NCI-H2227 (cell line): ENCODE results near the gene PGAP3.
"Not testable (repeated sequence)": the region's sequence is repeated elsewhere in the genome, so short reads cannot be mapped to it uniquely, and the experiment has no call there.

ENCODE experiments used
- DNase-seq: peaks from one replicate; lab custom pipeline; 2025; ENCODE audit not compliant: unreplicated experiment; lab: John Stamatoyannopoulos, UW

The PGAP3 gene, protein sequence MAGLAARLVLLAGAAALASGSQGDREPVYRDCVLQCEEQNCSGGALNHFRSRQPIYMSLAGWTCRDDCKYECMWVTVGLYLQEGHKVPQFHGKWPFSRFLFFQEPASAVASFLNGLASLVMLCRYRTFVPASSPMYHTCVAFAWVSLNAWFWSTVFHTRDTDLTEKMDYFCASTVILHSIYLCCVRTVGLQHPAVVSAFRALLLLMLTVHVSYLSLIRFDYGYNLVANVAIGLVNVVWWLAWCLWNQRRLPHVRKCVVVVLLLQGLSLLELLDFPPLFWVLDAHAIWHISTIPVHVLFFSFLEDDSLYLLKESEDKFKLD

DNA sequence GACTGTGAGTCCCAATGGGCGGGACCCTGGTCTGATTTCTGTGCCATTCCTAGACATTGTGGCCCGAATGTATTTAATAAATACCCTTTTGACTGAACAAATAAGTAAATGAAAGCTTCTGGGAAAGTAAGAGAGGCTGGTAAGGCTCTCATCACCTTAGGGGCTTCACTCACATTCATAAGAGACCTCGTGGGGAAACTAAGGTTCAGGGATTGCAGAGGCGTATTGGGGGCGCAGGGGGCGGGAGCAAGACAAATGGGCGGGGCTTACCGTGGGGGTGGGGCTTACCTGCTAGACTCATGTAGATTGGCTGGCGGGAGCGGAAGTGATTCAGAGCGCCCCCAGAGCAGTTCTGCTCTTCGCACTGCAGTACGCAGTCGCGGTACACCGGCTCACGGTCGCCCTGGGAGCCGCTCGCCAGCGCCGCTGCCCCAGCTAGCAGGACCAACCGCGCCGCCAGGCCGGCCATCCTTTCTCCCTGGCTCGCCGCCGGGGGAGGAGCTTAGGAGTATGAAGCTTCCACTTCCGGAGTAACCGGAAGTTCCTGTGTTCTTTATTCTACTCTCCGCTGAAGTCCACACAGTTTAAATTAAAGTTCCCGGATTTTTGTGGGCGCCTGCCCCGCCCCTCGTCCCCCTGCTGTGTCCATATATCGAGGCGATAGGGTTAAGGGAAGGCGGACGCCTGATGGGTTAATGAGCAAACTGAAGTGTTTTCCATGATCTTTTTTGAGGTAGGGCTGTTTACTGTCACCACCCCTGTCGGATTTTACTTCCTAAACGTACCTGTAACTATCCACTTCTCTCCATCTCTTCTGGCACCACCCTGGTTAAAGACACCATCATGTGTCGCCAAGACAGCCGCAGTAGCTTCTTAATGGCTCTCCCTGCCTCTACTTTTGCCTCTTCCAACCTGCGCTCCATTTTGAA, at the start of gene PGAP3:
Gene PGAP3 (minus strand): TSS at position 512 of the 929 bp plus-strand sequence. CDS start 43 bp downstream, at position 469.
- DNase-seq = peak; percentile 93

DNA sequence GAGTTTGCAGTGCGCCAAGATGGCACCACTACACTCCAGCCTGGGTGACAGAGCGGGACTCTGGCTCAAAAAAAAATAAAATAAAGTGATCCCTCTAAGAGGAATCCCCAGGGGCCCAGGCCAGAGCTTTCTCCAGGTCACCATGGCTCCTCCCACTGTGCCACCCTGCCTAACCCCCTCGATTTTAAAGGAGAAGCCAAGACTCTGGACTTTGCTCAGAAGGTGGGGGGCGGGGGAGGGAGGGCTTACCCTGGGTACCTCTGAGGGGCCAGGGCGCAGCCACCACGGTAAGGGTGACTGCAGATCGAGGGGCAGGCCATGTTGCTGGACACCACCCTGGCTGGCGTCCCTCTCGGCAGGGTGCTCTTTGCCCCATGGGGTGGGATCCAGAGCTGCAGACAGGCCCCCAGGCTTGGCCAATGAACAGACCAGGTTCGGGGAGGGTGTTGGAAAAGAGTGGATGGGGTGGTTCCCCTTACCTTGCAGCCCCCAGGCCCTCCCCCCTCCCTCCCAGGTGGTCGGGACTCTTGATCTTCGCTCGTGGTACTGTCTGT, 49.4 kb upstream of the PGAP3 start:
- DNase-seq = no peak

DNA sequence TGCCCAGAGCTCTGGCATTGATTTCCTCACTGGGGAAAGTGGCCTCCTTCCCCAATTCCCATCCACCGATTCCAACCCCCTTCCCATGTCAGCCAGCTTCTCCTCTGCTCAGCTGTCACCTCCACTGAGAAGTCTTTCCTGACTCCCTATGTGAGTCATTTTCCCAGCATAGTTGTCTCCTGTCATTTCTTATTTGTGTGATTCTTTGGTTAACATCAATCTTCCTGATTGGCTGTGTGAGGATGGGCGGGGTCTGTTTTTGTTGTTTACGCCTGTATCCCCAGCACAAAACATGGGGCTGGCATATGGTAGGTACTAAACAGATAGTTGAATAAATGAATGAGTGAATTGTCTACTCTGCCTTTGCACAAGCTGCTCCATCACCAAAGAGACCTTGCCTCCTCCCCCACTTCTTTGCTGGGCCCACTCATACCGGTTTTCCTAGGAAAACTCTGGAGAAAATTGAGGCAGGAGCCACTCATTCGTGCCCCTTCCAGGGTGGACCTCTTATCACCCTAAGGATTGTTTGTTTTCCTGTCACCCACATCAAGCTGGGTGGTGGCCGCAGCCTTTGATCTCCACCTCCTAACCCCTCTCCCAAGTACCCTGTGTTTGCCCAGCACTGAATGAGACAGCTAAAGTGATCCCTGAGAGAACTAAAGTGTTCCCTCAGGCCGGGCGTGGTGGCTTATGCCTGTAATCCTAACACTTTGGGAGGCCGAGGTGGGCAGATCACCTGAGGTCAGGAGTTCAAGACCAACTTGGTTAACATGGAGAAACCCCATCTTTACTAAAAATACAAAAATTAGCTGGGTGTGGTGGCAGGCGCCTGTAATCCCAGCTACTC, 48.7 kb upstream of the PGAP3 start:
- DNase-seq = no peak

DNA sequence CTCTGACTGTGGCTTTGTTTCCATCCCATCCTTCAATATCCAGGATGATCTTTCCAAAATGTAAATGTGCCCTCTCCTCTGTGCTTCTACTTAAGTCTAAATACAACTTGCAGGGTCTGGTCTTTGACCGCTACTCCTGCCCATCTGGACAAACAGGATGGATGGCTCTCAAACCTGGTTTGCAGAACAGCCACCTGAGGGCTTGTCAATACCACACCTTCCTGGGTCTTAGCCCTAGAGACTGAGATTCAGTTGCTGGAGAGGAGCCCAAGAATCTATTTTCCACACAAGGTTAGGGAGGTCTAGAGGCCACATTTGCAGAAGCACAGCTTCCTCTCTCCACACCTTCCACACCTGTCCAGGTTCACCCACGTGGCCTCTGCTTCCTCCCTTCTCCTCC, 48.0 kb upstream of the PGAP3 start:
- no peak for DNase-seq

DNA sequence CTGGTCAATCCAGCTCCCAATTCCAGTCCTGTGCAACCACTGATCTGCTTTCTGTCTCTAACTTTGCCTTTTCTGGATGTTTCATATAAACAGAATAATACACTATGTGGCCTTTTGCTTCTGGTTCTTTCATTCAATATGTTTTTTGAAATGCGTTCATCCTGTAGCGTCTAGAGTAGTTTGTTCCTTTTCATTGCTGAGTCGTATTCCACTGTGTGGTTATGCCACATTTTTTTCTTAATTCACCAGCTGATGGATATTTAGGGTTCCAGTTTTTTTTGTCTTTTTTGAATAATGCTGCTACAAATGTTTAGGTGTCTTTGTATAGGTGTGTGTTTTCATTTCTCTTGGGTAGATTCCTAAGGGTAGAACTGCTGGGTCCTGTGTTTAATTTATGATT, 44.7 kb upstream of the PGAP3 start:
- DNase-seq = no peak

DNA sequence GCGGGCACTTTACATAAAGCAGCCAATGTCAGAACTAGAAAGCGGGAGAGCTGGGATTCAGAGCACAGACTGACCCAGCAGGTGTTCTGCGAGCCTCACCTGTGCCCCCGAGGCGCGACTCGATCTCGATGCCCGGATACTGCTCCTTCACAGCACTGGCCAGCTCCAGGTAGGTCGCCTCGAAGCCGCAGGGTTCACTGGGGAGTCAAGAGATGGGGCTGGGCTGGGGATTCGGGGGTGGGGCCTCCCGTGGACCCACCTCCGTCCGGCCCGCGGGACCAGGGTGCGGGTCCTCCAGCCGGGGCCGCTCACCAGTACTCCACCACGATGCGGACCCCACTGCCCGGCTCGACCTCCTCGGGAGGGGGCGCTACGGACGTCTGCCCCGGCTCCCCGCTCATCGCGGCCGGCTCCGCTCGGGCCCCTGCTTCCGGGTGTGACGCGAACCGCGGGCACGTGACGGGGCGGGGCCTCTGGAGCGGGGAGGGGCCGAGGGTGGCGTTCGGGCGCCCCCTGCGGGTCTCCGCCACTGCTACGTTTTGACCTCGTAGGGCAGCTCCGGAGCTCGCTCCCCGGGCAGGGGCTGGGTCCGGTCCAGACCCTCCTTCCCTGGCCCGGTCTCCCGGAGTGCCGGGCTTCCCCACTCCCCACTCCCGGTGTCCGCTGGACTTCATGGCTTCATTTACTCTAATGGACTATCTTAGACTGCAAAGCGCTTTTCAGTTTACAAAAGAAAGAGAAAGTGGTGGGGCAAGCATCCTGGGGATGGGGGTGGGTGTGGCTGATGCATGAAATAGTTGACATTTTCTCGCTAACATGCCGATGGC, 42.5 kb upstream of the PGAP3 start, which contains the start of gene MIEN1:
Gene MIEN1 (minus strand): TSS at position 438 of the 827 bp plus-strand sequence. CDS start 37 bp downstream, at position 401.
- peak; percentile 93 for DNase-seq

DNA sequence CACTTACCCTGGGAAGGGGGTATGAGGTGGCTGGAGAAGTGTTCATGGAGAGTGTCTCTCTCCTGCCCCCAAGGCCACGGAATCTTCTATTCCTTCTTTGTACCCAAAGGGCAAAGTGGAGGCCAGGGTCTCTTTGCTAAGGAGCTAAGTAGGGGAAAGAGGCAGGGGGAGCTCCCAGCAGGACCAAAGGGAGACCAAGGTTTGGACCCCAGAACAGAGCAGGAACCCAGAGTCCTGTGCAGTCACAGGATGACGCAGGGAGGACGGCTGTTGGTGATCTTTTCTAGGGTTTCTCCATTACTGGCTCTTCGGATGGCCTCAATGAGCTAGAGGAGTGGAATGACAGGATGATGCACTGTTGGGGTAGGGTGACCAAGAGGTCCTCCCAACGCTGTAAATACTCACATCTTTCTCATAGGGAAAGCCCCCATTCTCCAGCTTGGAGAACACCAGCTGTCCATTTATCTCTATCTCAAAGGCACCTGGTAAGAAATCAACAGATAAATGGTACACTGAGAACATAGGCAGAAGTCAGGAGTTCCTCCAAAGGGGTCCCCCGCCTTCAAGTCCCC, 41.5 kb upstream of the PGAP3 start:
- no peak for DNase-seq

DNA sequence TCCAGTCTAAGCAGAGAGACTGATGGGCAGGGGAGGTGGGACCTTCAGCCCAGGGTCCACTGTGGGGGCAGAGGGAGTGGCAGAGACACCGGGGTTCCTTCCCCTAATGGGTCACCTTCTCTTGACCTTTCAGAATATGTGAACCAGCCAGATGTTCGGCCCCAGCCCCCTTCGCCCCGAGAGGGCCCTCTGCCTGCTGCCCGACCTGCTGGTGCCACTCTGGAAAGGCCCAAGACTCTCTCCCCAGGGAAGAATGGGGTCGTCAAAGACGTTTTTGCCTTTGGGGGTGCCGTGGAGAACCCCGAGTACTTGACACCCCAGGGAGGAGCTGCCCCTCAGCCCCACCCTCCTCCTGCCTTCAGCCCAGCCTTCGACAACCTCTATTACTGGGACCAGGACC, 39.7 kb upstream of the PGAP3 start:
- no peak for DNase-seq

DNA sequence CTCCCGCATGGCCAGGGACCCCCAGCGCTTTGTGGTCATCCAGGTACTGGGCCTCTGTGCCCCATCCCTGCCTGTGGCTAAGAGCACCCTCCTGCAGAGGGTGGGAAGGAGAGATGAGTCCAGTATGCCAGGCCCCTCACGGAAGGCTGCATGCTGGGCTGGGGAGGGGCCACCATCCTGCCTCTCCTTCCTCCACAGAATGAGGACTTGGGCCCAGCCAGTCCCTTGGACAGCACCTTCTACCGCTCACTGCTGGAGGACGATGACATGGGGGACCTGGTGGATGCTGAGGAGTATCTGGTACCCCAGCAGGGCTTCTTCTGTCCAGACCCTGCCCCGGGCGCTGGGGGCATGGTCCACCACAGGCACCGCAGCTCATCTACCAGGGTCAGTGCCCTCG, 38.8 kb upstream of the PGAP3 start:
- DNase-seq = no peak

DNA sequence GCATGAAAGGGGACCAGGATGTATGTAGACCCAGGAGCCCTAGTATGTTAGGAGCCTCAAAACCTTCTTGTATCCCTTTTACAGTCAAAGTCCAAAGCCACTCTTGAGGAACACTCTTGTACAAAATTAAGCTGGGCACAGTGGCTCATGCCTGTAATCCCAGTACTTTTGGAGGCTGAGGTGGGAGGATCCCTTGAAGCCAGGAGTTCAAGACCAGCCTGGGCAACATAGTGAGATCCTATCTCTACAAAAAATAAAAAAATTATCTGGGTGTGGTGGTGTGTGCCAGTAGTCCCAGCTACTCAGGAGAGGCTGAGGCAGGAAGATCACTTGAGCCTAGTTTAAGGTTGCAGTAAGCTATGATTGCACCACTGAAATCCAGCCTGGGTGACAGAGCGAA, 38.1 kb upstream of the PGAP3 start:
- not testable (repeated sequence) for DNase-seq

DNA sequence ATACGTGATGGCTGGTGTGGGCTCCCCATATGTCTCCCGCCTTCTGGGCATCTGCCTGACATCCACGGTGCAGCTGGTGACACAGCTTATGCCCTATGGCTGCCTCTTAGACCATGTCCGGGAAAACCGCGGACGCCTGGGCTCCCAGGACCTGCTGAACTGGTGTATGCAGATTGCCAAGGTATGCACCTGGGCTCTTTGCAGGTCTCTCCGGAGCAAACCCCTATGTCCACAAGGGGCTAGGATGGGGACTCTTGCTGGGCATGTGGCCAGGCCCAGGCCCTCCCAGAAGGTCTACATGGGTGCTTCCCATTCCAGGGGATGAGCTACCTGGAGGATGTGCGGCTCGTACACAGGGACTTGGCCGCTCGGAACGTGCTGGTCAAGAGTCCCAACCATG, 36.9 kb upstream of the PGAP3 start:
- no peak for DNase-seq

DNA sequence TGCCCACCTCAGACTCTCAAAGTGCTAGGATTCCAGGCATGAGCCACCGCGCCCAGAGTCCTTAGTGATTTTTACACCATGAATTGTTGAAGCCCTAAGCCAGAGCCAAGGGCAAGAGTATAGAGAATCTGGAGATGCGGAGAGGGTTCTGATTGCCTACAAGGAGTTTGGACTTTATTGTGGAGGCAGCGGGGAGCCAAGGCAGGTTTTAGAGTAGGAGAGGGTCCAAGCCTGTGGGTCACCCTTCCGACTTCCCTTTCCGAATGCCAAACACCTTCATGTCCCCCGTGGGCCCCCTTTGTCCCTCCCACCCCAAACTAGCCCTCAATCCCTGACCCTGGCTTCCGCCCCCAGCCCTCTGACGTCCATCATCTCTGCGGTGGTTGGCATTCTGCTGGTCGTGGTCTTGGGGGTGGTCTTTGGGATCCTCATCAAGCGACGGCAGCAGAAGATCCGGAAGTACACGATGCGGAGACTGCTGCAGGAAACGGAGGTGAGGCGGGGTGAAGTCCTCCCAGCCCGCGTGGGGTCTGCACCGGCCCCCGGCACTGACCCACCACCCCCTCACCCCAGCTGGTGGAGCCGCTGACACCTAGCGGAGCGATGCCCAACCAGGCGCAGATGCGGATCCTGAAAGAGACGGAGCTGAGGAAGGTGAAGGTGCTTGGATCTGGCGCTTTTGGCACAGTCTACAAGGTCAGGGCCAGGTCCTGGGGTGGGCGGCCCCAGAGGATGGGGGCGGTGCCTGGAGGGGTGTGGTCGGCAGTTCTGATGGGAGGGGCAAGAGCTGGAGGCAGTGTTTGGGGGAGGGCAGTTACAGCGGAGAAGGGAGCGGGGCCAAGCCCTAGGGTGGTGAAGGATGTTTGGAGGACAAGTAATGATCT, 35.4 kb upstream of the PGAP3 start:
- no peak for DNase-seq

DNA sequence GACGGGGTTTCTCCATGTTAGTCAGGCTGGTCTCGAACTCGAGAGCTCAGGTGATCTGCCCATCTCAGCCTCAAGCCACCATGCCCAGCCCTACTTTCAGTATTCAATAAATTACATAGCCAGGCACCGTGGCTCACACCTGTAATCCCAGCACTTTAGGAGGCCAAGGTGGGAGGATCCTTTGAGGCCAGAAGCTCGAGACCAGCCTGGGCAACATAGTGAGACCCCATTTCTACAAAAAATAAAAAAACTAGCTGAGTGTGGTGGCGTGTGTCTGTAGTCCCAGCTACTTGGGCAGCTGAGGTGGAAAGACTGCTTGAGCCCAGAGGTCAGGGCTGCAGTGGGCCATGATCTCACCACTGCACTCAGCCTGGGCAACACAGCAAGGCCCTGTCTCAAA, 34.2 kb upstream of the PGAP3 start:
- no peak for DNase-seq

DNA sequence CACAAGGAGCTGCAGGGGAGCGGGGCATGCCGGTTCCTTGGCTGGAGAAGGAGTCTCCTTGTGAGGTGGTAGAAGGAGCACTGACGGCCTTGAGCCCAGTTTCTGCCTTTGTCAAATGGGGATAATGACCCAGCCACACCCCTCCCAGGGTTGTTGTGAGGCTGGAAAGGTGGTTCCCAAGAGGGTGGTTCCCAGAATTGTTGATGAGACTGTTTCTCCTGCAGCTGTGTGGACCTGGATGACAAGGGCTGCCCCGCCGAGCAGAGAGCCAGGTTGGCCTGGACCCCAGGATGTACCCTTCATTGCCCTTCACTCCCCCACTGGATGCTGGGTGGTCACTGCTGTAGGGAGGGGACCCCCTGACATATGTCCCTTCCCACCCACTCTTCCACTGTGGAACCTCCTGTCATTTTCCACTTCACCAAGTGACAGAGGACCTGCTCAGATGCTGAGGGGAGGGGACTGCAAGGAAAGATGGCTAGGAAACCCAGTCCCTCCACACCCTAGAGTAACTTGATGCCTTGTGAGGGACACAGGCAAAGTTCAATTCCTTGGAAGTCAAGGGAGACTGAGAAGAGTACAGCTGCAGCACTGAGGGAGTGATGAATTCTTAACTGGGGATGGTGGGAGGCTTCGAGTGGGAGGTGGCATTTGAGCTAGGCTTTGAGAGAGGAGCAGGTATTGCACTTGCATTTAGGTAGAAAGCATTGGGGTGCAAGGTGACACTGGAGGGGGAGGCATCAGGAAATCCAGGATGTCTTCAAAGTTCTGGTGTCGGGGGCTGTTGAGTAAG, 31.9 kb upstream of the PGAP3 start:
- DNase-seq = no peak

DNA sequence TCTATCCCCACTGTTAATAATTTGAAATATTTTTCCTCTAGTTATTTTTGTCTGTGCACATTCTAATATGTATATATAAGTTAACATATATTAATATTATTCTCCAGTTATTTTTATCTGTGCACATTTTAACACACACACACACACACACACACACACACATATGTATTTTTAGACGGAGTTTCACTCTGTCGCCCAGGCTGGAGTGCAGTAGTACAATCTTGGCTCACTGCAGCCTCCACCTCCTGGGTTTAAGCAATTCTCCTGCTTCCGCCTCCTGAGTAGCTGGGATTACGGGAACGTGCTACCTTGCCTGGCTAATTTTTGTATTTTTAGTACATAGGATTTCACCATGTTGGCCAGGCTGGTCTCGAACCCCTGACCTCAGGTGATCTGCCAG, 29.8 kb upstream of the PGAP3 start:
- DNase-seq = no peak

DNA sequence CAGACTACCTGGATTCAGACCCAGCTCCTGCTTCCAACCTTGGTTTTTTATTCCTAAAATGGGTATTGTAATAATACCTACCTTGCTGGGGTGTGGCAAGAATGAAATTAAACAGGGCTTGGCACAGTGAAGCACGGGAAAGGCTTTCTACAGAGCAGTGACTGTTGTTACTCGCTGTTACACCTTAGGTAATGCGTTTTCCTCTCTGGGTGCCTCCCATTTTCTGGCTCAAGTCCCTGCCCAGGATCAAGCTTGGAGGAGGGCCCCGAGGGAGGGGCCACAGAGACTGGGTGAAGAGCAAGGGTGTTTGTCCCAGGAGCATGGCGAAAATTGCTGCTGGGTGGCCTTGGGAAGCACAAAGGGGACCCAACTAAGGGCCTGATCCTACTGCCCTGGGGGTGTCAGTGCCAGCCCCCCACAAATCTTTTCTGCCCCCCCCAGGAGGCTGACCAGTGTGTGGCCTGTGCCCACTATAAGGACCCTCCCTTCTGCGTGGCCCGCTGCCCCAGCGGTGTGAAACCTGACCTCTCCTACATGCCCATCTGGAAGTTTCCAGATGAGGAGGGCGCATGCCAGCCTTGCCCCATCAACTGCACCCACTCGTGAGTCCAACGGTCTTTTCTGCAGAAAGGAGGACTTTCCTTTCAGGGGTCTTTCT, 29.2 kb upstream of the PGAP3 start:
- no peak for DNase-seq

DNA sequence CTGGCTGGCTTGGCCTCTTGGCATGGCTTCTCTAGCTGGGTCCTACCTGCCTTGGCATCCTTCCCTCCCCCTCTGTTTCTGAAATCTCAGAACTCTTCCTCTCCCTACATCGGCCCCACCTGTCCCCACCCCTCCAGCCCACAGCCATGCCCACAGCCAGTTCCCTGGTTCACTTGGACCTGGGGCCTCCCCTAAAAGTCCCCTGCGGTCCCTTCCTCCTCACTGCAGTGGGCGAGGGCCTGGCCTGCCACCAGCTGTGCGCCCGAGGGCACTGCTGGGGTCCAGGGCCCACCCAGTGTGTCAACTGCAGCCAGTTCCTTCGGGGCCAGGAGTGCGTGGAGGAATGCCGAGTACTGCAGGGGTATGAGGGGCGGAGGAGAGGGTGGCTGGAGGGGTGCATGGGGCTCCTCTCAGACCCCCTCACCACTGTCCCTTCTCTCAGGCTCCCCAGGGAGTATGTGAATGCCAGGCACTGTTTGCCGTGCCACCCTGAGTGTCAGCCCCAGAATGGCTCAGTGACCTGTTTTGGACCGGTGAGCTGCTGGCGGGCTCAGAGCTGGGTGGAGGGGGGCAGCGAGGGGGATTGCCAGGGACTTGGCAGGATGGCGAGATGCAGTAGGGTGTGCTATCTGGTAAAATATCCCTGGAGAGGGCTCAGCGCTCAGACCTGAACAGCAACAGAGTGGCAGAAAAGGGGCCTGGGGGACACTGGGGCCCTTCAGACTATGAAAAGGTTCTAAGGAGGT, 28.4 kb upstream of the PGAP3 start:
- DNase-seq = no peak
